Activated T-cell treated with anti-CD3 and anti-CD28 coated beads for 48 hours (primary cell): ENCODE data around the gene IL11.
A peak's percentile ranks its signal among the peaks of the same experiment; 100 is the strongest.

Source experiments
- DNase-seq: peaks from one replicate; pipeline ENCODE4 v3.0.0-alpha.2; 2020; ENCODE audit warnings: low read depth

The IL11 gene

DNA sequence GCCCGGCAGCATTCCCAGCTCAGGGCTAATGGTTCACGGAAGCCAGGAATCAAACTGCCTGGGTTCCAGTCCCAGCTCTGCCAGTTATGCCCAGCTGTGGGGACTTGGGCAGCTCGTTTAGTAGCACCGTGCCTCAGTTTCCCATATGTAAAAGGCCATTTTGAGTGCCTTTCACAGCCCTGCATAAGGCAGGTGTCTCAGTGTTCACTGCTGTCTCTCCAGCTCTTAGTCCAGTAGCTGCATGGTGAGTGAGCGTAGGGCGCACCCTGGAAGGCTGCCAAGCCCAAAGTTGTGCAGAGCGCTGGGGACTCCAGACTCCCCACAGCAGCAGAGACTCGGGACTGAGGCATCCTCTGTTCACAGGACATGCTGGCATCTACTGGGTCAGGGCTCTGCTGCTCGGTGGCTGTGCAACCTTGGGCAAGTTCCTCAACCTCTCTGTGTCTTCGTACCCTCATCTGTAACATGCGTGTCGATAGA, 21.0 kb upstream of the IL11 start:
- no peak for DNase-seq

GRCh38 chr19:55390461-55390880, 20.2 kb upstream of the IL11 start:
- DNase-seq = no peak

GRCh38 chr19:55389386-55390317, 19.4 kb upstream of the IL11 start:
- no peak for DNase-seq

- no peak for DNase-seq
These were observed 17.7 kb upstream of the IL11 start for GRCh38 chr19:55387736-55388497.

GRCh38 chr19:55386493-55386971, 16.3 kb upstream of the IL11 start:
- no peak for DNase-seq

- peak; percentile 96 for DNase-seq
These were observed 15.6 kb upstream of the IL11 start, which contains the start of gene RPL28 for GRCh38 chr19:55385724-55386492. Gene RPL28 (plus strand): TSS chr19:55385932. CDS start chr19:55386358, 426 bp downstream.

DNA sequence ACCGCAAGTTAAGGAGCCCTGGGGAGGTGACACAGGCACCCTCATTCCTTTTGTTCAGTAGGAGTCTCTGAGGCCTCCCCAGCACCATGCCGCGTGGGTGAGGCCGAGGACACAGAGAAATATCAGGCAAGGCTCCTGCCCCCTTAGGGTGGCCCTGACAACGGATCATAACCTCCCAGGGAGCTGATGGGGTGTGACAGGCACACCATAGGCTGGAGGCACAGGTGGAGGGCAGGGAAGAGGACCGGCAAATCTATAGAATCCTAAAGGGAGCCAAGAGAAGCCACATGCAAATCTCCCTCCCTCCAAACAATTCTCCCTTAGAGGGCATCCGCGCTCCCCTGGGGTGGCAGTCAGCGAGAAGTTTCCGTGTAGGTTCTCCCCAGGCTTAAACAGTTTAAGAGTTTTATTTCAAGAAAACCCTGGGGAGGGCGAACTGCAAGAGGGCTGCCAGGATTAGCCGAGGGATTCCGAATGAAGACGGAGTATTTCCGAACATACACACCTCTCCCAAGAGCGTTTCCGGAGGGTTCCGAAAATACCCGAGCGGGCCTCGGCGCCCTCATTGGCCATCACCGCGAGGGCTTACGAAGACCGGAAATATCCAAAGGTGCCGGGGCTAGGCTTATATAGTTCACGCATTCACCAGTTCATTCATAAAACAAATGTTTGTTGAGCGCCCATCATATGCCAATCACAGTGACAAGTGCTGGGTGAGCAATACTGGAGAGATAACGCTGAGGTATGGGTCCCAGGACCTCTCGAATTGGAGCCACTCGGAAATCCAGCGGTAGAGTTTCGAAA, 14.9 kb upstream of the IL11 start:
- DNase-seq = peak; percentile 93

GRCh38 chr19:55384131-55384919, 14.1 kb upstream of the IL11 start, which contains the start of gene TMEM238:
Gene TMEM238 (minus strand): TSS chr19:55384292. CDS start chr19:55384259, 33 bp downstream.
- DNase-seq = peak; percentile 50

DNA sequence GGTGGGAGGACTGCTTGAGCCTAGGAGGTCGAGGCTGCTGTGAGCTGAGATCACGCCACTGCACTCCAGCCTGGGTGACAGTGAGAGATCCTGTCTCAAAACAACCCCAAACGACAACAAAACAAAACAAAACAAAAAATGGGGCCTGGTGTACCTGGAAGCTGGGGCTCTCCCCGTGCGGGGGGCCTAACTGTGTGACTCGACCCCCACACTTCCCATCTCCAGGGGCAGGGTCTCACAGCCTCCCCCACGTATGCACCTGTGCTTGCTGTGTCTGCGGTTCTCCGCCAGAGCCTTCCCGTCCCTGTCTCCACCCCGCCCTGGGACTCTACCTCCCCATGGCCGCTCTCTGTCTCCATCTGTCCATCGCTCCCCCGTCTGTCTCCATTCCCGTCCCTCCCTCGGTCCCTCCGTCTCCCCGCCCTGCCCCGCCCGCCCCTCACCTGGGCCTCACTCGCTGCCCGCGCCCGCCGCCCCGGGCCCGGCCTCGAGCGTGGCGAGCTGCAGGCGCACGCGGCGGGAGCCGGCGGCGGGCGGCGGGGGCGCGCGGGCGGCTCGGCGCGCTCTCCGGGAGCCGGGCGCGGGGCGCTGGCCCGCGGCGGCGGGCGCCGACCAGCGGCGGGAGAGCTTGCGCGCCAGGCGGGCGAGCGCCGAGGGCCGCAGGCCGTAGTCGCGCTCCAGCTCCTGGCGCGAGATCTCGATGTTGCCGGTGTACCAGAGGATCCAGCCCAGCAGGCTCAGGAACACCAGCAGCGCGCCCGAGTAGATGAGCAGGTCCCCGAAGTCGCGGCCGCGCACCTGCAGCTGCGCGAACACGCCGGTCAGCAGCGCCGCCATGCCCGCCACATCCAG, 13.2 kb upstream of the IL11 start:
- DNase-seq = peak; percentile 63

DNA sequence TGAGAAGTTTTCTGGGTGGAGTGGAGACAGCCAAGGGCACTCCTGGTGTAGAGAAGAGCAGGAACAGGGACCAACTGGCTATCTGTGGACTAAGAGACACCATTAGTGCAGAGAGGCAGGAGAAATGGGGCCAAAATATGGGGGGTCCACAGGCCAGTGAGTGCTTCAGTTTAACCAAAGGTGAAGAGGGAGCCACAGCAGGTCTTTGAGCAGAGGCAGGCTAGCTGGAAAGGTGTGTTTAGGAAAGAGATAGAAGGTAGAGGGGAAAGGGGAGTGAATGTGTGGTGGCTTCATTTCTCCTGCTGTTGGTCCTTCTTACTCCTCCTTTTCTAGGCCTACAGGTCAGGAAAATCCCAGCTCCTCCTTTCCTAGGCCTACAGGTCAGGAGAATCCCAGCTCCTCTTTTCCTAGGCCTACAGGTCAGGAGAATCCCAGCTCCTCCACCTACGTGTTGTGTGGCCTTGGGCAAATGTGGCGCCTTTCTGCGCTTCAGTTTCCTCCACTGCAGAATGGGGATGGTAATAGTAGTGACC, 12.3 kb upstream of the IL11 start:
- DNase-seq = no peak

DNA sequence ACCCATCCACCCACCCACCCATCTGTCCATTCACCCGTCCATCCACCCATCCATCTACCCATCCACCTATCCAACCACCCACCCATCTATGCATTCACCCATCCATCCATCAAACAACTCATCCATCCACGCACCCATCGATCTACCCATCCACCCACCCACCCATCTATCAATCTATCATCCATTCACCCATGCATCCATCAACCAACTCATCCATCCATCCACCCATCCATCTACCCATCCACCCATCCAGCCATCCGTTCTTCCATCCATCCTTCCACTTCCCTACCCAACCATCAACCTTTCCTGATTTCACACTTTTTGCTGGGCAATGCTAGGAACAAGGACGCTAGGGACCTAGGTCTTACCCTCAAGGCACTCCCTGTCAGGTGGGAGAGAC, 11.8 kb upstream of the IL11 start:
- DNase-seq = no peak

DNA sequence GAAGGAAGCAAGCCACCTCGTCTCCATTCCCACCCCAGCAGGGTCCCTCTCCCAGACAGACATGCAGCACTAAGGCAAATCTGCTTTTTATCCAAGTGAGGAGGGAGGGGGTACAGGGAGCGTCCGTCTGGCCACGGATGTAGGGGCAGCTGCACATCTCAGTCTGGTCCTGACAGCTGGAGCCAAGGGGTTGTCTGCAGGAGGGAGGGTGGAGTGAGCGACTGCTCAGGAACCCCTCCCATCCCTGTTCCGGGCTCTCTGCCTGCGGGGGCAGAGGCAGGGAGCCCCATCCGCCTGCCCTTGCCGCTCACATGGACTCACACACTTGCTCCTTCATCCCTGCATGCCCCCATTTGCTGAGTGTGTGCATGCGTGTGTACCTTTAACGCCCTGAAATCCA, 8.9 kb upstream of the IL11 start:
- no peak for DNase-seq

DNA sequence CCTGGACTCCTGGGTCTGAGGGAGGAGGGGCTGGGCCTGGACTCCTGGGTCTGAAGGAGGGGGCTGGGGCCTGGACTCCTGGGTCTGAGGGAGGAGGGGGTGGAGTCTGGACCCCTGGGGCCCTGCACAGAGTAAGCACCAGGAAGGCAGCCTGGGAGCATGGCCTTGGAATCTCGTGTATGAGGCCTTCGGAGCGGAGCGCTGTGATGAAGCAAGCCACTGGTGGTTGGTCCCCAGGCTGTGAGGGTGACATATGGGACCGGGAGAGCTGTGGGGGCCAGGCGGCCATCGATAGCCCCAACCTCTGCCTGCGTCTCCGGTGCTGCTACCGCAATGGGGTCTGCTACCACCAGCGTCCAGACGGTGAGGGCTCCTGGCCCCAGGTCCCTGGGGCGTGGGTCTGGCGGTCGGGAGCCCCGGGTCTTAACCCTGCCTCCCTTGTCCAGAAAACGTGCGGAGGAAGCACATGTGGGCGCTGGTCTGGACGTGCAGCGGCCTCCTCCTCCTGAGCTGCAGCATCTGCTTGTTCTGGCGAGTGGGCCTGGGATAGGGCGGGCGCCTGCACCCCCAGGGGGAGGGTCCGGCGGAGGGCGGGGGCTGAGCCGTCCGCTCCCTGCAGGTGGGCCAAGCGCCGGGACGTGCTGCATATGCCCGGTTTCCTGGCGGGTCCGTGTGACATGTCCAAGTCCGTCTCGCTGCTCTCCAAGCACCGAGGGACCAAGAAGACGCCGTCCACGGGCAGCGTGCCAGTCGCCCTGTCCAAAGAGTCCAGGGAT, 7.3 kb upstream of the IL11 start:
- no peak for DNase-seq

GRCh38 chr19:55376241-55376933, 6.1 kb upstream of the IL11 start, which contains the start of gene TMEM190:
Gene TMEM190 (plus strand): TSS chr19:55376826. CDS start chr19:55376854, 28 bp downstream.
- no peak for DNase-seq

DNA sequence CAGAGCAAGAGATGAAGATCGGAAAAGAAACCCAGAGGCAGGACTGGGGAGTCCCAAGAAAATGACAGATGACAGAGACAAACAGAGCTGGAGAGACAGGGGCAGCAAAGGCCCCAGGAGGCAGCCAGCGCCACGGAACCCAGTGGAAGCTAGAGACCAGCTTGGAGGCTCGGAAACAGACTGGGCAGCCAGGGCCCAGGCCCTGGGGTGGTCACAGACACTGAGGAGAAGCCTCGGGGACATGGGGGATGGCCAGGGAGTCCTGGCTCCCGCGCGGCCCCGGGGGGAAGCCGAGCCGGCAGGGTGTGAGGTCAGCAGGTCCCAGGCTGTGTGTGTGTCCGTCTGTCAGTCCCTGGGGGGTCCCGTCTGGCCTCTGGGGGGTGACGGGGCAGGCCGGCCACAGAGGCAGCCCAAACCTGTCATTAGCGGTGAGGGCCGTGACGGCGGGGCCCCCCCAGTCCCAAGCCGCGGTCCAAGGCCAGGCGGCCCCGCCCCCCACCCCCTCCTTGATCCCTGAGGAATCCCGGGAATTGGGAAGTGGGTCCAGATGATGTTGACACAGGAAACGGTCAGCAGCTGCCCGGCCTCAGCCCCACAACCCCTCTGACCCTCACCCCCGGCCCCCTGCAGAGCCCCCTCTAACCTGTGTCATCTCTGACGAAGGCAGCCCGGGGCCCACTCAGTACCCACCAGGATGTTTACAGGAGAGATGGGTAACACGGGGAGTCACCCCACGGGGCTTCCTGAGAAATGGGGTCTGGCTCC, 3.9 kb upstream of the IL11 start:
- DNase-seq = no peak

GRCh38 chr19:55373306-55373992, 3.2 kb upstream of the IL11 start:
- no peak for DNase-seq
